AG04449 (cell line): Measurements from ENCODE around the gene PURA.

Experiments used
- CTCF ChIA-PET: fragments of 350-600 bp; formaldehyde crosslinking; extraction: SDS; loops from one replicate; lab custom pipeline; 2021; ENCODE audit warnings: antibody characterized with exemption; lab: Yijun Ruan, JAX
- POLR2A ChIA-PET: fragments of 400-600, 350-600 bp; formaldehyde crosslinking; extraction: SDS; loops from one replicate; lab custom pipeline; 2020; ENCODE audit warnings: antibody characterized with exemption, inconsistent platforms; lab: Yijun Ruan, JAX
- DNase-seq: peaks from one replicate; pipeline ENCODE4 v3.0.0-alpha.2; 2010; ENCODE audit warnings: low read depth, low spot score
- H3K4me3 ChIP-seq: 2 replicates; pipeline ENCODE4 v1.5.1; 2011; ENCODE audit warnings: low read depth, mild to moderate bottlenecking, control low read depth, low read length
- TF ChIP-seq, protein P1 (sequence below): IDR thresholded peaks from one replicate; pipeline ENCODE4 v1.5.1; 2011; ENCODE audit warnings: mild to moderate bottlenecking, moderate library complexity, low read length, control low read depth, inconsistent platforms; ENCODE audit not compliant: insufficient read depth; ENCODE audit errors: missing control alignments

The PURA gene

DNA sequence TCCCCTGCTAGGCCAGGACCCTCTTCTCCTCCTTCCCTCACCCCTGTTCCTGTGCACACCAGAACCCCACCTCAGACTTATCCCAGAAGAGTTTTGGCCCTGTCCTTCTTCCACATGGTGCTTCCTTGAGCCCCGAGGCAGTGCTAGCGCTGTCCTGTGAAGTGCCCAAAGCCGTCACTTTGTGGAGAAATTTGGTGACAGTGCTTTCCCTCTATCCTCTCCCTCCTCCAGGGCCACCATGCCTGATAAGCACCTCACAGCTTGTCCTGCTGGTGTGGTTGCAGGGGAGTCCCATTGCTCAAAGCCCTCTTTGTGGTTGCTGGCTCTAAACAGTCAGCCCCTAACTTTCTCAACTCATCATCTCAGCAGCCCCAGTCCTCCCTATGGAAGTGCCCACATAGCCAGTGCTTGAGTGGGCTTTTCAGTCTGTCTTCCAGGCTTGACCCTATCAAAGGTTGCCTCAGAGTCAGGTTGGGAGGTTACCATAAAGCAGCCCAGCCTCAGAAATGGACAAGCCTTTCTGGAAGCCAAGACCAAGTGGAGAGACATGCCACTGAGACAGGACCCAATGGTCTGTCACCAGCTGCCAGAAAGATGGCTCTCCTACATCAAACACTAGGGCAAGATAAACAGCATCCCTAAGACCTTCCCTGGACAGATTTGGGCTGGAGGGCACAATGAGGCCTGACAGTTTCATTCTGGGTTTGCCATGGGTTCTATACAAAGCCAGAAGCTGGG lies 29.8 kb downstream of the PURA start:
- DNase-seq = no peak
- ChIA-PET POLR2A (no interaction called here), CTCF (interaction anchor here (0.8 to 16.6 kb wide), 32 partner anchors 9 to 356 kb away, joined by 3 to 336 read pairs (median 6); partner anchors contain the start of gene PURA)
- TF ChIP-seq, protein P1, sequence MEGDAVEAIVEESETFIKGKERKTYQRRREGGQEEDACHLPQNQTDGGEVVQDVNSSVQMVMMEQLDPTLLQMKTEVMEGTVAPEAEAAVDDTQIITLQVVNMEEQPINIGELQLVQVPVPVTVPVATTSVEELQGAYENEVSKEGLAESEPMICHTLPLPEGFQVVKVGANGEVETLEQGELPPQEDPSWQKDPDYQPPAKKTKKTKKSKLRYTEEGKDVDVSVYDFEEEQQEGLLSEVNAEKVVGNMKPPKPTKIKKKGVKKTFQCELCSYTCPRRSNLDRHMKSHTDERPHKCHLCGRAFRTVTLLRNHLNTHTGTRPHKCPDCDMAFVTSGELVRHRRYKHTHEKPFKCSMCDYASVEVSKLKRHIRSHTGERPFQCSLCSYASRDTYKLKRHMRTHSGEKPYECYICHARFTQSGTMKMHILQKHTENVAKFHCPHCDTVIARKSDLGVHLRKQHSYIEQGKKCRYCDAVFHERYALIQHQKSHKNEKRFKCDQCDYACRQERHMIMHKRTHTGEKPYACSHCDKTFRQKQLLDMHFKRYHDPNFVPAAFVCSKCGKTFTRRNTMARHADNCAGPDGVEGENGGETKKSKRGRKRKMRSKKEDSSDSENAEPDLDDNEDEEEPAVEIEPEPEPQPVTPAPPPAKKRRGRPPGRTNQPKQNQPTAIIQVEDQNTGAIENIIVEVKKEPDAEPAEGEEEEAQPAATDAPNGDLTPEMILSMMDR = no peak
- H3K4me3 ChIP-seq = no peak overlapping the region

DNA sequence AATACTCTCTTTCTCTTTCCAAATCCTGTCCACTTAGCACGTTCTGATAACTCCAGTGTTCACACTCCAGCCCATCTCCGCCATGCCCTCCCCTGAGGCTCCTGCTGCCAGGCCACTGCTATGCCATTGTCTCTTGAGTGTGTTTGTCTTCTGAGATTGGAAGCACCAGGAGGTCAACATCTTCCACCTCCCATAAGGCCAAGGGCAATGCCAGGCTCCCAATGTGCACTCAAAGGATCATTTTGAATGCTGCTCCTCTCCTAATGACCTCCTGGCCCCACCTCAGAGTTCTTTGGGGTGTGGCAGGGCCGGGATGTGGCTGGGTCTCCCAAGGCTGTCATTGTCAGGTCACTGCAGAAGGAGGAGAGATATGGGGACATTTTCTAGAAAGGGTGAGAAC lies 31.3 kb downstream of the PURA start:
- ChIA-PET POLR2A (no interaction called here), CTCF (interaction anchor here (0.6 to 16.6 kb wide), 42 partner anchors 11 to 808 kb away, joined by 3 to 336 read pairs (median 6); partner anchors contain the start of gene PURA)
- H3K4me3 ChIP-seq = no peak overlapping the region
- TF ChIP-seq, protein P1 = no peak
- no peak for DNase-seq

DNA sequence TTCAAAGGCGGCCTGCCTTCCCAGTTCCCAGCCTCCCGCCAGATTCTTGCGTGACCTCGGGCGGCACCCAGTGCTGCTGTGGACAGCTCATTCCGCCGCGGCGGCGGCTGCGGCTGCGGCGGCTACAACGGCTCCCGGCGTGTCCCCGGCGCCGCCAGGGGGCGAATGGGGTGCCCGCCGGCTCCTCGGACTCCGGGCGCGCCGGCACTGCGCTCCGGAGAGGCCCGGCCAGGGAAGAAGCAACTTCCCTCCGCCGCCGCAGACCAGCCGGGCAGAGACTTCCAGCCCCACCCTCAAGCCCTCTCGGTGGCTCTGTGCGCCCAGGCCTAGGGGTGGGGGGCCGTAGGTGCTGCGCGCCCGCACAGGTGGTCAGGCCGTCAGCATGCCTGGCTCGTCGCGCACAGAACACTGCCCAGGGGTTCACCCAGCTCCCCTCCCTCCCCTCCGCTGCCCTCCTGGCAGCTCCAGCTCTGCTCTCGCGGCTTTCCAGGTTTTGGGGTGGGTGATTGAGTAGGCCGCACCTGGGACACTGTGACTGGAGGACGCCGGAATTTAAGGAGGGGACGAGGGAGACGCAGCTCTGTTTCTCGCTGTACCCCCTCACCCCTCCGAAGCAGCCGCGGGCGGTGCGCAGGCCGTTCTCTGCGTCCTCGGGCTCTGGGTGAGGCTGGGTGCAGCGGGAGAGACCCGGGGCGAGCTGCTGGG lies 32.1 kb downstream of the PURA start:
- peak overlapping the region; percentile 48 for H3K4me3 ChIP-seq
- TF ChIP-seq, protein P1 = peak; percentile 69
- ChIA-PET POLR2A (no interaction called here), CTCF (interaction anchor here (0.6 to 16.6 kb wide), 39 partner anchors 11 to 809 kb away, joined by 3 to 336 read pairs (median 5); partner anchors contain the start of gene PURA)
- no peak for DNase-seq

DNA sequence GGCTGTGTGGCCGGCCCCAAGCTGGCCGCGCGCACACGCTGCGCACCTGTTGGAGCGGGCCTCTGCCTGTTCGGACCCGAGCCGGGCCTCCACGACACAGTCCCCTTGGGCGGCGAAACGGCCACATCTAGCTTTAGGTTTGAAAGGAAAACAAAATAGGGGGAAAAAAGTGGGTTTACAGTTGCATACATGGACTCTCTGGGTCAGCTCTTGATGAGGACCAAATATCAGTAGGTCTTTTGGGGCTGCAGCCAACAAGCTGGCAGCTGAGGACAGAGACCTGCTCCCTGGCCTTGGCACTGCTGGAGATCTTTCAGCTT lies 32.6 kb downstream of the PURA start:
- CTCF ChIA-PET = interaction anchor here (0.8 to 16.6 kb wide), 25 partner anchors 10 to 241 kb away, joined by 3 to 336 read pairs (median 9); partner anchors contain the start of gene PURA
- TF ChIP-seq, protein P1 = no peak
- POLR2A ChIA-PET = no interaction called here
- no peak overlapping the region for H3K4me3 ChIP-seq
- DNase-seq = no peak

DNA sequence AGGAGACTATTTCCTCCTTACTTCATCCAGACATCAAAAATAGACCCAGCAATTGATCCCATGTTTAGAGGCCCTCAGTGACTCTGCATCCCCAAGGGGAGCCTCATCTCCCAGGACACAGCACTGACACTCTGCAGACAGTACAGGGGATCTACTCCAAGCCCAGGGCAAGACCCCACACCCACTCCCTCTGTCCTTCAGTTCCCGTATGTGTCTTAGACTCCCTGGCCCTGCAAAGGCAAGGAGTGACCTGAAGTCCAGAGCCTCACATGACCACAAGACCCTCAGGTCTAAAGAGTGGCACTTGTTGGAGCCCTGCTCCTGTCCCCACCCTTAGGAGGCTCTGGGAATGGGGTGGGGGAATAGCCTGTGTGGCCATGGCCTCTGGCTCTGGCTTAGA lies 33.6 kb downstream of the PURA start:
- ChIA-PET CTCF (interaction anchor here (0.6 to 16.6 kb wide), 10 partner anchors 9 to 1490 kb away, joined by 3 to 336 read pairs (median 36); partner anchors contain the start of genes PURA and RELL2), POLR2A (no interaction called here)
- H3K4me3 ChIP-seq = no peak overlapping the region
- no peak for DNase-seq
- TF ChIP-seq, protein P1 = no peak

DNA sequence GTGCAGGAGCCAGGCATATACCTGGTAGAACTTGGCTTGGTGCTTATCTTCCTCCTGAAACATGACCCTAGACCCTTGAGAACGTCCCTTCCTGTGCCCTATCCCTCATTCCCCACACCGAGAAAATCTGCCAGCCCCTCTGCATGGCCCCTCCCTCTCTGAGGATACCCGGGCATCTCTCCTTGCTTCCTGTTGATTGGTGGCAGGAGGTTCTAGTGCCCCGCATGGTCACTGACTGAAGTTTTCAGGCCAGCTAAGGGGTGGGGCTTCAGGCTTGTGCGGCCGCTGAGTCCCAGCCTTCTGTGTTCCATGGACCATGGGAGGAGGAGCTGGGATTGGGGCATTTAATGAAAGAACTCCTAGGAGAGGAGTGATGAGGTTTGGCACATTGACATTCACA lies 34.6 kb downstream of the PURA start:
- ChIA-PET POLR2A (no interaction called here), CTCF (interaction anchor here (1.3 to 10.0 kb wide), 3 partner anchors 14 to 360 kb away, joined by 3 to 251 read pairs (median 180); no protein-coding TSS in a partner anchor)
- H3K4me3 ChIP-seq = no peak overlapping the region
- TF ChIP-seq, protein P1 = no peak
- DNase-seq = no peak
